MM.1S (cell line): ENCODE measurements around the gene DEPDC1.

Experiments
- CTCF ChIP-seq: fragments of 300-600 bp; sonication (generic); IDR thresholded peaks from 2 replicates; pipeline ENCODE4 v1.5.1; 2016; ENCODE audit warnings: antibody characterized with exemption, low read length, mixed read lengths
- EZH2 ChIP-seq: fragments of 300-600 bp; sonication (generic); optimal IDR thresholded peaks from 2 replicates; pipeline ENCODE3; 2017; ENCODE audit warnings: low read depth, mild to moderate bottlenecking, antibody characterized with exemption, low read length, mixed read lengths

DNA sequence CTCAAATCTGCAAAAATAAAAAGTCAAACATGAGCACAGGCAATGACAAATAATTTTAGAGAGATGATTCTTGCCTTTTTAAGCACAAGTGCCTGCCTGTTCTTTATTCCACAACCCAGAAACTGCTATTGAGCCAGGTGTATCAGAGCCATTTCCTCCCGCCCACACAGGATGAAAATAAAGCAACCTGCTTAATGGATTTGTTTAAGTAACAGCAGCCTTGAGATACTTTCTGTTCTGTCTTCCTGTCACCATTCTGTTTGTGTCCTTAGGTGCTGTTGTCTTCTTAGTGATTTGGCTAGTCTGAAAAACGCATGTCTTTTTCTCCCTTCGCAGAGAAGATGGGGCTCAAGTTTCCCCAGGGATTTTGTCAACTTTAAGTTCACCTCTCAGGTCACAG is 58.6 kb downstream of the DEPDC1 start:
- TF ChIP-seq CTCF (no peak), EZH2 (no peak)
